ELR (cell line): ENCODE measurements around the gene FBLN2.

Experiments used
- DNase-seq: peaks from one replicate; pipeline ENCODE4 v3.0.0-alpha.2; 2015; ENCODE audit warnings: low read depth

Gene FBLN2

DNA sequence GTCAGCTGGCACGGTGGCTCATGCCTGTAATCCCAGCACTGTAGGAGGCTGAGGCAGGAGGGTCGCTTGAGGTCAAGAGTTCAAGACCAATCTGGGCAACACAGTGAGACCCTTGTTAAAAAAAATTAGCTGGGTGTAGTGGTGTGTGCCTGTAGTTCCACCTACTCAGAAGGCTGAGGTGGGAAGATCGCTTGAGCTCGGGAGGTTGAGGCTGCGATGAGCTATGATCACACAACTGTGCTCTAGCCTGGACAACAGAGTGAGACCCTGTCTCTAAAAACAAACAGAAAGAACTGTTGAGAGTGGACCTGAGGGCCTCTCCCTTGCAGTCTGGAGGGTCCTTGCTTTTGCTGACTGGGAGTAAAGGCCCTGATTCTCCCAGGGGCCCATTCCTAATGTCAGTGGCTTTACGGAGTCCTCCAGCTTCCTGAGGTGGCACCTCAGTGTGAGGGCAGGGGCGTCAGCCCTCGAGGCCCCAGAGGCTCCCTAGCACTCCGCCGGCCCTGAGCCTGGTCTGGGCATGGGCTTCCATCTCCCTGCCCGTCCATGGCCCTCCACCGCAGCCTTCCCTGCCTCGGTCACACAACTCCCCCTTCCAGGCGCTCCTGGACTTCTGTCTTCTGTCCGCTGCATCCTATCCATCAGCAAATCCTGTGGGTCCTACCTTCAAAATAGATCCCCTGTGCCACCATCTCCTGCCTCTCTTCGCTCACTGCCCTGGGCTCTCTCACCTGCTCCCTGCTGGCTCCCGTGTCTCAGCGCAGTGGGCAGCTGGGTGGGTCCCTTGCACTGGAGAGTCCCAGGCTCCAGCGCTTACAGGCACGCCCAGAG, 19.0 kb downstream of the FBLN2 start:
- DNase-seq: no peak

DNA sequence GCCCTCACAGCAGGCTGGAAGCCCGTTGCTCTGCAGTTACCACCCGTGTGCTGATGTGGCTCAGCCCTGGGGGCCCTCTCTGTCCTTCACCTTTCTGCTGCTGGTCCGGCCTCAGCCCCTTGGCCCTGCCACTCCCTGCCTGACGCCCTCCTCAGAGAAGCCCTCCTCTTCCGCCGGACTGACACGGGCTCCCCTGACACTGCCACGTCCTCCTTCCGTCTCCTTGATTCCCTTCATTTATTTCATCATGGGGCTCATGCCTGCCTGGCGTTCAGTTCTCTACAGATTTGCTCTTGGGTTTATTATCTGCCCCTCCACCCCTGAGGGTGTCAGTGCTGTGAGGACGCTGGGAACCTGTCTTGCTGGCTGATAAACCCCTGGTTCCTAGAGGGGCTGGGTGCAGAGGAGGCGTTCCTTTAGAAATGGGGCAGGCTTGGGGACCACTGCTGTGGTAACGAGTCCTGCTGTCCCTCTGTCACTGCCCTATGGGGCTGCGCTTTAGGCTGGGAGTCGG, 19.6 kb downstream of the FBLN2 start:
- DNase-seq: no peak

DNA sequence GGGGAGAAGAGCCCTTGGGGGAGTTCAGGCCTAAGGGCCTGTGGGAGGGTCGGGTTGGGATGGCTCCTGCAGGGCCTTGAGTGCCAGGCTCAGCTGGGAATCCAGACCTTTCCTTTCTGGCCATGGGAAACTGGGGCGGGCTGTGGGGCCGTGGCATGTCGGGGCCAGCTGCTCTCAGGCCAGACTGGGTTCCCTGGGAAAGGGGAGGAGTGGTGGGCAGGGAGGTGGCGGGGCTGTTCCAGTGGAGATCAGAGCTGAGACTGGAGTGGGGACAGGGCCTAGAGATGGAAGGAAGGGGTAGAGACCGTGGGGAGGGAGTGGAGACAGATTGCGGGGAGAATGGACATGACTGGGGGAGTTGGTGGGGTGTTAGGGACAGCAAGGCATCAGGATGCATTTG, 20.3 kb downstream of the FBLN2 start:
- DNase-seq: no peak

DNA sequence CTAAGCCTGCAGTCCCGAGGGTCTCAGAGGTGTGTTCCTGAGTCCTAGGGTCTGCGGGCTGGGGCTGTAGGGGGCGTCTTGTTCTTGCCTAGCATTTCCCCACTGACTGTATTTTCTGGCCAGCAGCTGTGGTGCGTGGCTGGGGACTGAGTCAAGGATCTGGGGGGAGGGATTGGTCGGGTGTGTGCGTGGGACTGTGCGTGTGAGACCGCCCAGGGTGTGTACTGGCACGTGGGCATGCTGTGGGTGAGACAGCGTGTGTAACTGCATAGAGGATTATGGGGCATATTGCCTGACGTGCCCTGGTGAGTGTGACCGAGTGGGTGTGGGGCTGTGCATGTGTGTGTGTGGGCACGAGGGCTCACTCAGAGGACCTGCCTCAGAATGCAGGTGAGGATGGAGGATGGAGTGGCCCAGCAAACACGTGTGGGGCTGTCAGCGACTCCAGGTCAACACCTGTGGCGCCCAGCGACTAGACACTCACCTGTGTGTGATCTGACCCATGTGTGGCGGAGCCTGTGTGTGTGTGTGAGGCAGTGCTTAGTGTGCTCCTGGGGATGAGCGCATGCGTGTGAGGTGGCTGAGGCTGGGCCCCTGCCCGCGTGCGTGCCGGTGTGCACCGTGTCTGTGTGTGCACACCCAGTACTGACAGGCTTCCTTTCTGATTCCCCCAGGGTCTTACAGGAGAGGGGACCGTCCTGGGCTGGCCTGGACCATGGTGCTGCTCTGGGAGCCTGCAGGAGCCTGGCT, 20.9 kb downstream of the FBLN2 start:
- no peak for DNase-seq

DNA sequence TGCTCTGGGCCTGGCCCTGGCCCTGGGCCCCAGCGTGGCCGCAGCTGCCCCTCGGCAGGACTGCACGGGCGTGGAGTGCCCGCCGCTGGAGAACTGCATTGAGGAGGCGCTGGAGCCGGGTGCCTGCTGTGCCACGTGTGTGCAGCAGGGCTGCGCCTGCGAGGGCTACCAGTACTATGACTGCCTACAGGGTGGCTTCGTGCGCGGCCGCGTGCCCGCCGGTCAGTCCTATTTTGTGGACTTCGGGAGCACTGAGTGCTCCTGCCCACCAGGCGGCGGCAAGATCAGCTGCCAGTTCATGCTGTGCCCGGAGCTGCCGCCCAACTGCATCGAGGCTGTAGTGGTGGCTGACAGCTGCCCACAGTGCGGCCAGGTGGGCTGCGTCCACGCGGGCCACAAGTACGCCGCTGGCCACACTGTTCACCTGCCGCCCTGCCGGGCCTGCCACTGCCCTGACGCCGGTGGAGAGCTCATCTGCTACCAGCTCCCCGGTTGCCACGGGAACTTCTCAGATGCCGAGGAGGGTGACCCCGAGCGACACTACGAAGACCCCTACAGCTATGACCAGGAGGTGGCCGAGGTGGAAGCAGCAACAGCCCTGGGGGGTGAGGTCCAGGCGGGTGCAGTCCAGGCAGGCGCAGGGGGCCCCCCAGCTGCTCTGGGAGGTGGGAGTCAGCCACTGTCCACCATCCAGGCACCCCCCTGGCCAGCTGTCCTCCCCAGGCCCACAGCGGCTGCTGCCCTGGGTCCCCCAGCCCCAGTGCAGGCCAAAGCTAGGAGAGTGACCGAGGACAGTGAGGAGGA, 21.7 kb downstream of the FBLN2 start:
- no peak for DNase-seq

DNA sequence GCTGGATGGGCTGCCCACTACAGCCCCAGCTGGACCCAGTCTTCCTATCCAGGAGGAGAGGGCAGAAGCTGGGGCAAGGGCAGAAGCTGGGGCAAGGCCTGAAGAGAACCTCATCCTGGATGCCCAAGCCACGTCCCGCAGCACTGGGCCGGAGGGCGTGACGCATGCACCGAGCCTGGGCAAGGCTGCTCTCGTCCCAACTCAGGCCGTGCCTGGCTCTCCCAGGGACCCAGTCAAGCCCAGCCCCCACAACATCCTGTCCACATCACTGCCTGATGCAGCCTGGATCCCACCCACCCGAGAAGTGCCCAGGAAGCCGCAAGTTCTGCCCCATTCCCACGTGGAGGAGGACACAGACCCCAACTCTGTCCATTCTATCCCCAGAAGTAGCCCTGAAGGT, 22.3 kb downstream of the FBLN2 start:
- DNase-seq: no peak

DNA sequence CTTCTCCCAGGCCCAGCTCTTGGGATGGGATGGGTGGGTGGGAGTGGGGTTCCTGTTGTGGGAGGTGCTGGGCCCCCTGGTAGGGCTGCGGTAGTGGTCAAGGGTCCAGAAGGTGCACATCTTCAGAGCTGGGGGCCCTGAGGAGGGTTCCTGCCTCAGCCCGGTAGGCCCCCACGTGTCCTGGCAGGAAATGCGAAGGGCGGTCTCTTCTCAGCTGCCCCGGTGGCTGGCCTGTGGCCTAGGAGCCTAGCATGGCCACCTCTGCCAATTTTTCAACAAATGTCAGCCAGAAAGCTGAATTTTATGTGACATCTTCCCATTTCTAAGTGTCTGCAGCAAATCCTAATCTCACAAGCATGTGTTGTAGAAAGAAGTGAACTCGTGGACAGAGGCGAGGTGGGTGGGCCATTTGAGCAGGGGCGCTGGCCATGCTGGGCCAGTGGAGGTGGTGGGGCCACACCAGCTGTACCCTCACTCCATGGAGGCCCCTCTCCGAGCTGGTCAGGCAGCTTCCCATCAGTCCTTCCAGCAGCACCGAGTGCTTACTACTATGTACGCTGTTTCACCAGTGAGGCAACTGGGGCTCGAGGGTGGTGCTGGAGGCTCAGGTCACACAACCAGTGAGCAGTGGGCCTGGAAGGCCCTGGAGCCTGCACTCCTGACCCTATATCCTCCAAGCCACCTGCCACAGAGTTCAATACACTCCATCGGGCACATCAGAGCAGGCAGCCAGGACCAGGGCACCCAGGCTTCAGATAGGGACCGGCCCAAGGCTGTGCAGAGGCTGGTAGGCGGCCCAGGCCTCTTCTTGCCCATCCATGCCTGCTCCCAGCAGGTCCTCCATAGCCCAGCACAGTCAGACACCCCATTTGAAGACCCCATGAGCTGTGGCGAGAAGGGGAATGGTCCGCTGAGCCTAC, 23.2 kb downstream of the FBLN2 start:
- no peak for DNase-seq

DNA sequence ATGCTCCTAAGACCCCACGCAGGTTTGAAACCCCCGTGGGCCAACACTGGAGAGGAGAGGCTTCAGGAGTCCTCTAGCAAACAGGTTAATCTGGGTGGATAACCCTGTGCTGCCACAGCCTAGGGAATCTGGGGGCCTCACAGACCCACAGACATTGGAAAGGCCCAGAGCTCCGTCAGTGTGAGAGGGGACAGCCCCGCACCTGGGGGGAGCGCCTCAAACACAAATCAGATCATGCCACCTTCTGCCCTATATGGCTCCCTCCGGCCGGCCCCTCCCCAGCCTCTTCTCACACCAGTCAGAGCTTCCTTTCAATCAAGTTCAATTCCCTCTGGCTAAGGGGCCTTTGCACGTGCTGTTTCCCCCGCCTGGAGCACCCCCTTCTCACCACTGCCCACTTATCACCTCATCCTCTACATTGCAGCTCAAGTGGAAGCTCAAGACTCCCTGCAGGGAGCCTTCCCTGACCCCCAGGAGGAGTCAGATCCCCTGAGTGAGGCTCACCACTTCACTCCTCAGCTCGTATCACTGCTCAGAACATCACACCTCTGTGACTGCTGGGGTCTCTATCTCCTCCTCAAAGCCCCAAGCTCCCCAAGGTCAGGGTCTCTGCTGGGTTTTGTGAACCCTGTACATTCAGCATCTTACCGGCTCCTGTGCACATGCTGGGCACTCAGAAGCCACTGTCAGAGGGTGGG, 24.1 kb downstream of the FBLN2 start:
- DNase-seq: no peak

DNA sequence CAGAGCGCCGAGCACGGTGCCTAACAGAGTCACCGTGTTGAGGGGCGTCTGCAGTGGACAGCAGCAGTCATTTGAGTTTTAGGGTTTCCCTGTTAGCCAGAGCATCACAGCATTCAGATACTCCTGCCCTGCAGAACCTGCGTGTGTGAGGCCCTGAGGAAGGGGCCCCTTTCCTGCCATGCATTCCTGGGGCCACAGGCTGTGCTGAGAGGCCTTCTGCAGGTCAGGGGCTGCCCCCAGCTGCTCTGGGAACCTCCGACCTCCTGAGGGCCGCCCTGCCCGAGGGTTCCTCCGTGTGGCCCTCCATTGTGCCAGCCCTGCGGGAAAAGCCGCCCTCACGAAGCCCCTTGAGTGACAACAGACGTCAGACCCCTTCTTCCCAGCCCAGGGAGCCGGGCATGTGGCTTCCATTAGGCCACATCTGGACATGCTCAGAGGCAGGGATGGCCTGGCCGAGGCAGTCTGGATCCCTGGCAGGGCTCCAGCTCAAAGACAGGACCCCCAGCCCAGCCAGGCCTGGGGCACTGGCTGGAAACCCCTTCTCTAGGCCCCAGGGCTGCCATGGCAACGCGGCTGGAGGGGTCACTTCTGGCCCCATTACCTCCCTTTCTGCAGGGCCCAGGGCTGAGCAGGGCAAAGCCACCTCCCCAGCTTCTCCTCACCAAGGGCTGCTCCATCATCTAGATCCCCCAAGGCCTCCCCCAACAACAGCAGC, 25.3 kb downstream of the FBLN2 start:
- no peak for DNase-seq

DNA sequence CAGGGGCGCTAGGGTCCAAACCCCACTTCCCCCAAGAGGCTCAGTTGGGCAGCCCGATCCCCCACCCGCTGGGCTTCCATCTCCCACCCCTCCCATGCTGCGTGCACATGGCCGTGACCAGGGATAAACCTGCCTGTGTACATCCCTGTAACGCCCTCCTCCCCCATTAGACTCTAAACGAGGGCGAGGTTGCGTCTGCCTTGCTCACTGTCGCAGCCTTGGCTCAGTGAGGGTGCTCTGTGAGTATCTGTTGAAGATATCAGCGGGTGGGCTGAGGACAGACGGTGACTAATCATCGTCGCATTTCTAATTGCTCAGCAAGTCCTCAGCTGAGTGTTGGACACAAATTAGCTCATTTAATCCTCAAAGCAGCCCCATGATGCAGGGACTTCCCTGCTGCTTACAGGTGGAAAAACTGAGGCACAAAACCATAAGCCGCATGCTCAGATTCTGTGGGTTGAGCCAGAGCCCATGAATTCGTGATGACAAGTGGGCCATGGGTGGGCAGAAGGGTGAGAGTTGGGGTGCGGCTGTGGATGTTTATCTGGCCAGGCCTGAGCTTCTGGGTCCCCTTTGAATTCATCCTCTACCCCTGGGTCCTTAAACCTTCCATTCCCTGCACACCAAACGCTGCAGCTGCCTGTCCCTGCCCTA, 26.0 kb downstream of the FBLN2 start:
- peak; percentile 64 for DNase-seq

DNA sequence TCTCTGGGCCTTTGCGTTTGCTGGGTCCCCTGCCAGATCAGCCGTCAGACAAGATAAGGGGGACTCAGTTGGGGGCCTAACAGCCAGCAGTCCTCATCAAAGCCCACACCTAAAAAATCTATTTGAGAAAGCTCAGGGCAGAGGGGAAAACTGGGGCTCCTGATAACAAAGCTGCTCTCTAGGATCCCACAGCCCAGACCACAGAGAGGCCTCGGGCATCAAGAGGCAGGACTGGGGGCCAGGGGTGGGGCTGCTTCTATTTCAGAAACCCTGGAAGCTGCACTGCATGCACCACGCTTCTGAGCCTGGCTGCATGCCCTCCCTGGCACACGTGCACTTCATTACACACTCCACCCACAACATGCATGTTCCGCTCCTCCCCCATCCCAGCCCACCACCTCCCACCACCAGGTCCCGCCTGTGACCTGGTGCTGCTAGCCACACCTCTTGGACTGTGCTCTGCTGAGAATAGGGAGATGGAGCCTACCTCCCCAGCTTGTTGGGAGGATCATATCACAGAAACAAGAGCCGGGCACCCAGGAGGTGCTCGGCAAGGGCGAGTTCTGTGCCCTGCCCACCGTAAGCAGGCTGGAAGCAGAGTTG, 26.6 kb downstream of the FBLN2 start:
- DNase-seq: no peak

DNA sequence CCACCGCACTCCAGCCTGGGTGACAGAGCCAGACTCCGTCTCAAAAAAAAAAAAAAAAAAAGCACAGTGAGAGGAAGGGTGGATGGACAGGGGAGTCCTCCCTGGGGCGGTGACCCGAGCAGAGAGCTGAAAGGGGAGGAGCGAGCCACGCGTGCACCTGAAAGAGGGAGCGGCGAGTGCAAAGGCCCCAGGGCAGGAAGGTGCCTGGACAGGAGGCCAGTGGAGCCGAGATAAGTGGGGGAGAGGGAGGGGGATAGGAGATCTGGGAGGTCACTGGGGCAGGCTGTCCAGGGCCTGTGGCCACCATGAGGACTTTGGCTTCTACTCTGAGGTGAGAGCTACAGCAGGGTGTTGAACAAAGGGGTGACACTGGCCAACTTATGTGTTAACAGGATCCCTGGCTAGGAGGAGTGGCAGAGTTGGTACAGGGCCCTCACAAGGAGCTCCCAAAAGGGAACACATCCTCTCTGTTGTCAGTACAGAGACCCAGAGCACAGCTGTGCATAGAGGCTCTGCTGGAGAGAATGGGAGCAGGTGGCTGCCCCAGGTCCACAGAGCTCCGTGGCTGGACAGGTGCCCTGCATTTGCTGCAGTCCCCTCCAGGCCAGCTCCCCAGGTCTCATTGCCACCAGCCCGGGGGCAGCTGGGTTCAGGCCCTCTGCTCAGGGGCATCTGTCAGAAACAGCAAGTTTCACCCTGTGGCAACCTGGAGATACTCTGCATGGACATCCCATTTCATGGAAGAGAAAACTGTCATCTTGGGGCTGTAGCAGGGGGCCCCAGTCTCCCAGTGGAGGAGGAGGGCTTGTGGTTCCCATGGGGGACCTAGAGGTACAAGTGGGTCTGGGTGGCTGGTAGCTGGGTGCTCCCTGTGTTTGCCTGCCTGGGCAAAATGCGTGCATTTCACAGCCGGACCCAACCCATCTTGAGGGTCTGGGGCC, 28.5 kb downstream of the FBLN2 start:
- no peak for DNase-seq

DNA sequence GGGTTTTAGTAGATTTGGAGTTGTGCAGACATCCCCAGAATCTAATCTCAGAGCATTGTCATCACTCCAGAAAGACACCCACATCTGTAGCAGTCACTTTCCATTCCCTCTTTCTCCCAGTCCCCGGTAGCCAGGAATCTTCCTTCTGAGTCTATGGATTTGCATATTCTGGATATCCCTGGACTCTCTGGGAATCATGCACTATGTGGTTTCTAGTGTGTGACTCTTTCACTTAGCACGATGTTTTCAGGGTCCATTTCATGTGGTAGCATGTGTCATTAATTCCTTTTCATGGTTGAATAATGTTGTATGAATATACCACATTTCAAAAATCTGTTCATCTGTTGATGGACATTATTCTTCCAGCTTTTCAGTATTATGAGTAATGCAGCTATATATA, 29.3 kb downstream of the FBLN2 start:
- DNase-seq: peak; percentile 42

DNA sequence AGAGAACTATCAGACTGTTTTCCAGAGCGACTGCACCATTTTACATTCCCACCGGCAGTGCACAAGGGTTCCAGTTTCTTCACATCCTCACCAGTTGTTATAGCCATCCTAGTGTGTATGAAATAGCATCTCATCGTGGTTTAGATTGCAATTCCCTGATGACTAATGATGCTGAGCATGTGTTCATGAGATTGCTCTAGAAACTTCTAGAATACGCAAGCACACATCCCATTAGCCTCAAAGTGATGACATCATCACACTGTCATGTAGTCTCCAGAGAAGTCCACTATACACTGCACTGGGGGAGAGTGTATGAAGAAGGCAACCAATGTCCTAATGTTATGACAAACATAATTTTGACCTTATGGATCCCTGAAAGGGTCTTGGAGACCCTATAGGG, 30.1 kb downstream of the FBLN2 start:
- peak; percentile 84 for DNase-seq

DNA sequence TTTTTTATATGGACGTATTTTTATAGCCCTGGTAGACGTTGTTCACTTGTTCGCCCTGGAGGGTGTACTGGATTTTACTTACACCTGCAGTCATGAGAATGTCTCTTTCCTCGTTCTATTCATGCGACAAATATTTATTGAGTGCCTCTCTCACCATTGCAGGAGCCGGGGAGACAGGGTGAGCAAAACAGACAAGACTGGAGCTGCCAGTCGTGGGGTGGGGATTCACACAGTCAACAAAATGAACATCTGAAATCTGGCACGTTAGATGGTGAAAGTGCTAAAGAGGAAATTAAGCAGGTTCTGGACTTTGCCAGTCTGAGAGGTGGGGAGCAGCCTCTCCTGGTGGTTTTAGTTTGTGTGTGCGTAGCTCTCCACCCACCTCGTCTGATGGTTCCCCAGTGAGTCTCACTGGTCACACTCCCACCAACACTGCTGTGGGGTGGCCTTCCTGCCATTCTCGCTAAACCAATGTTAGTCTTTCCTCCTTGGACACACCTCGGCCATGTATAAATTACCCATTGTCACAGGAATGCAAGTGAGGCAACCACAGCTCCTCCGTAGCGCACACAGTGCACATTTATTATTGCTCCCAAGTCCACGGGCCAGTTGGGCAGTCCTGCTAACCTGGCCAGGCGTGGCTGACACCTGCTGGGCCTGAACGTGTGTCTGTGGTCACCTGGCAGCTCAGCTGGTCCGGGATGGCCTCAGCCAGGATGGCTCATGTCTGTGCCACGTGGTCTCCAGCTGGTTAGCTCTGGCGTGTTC, 31.5 kb downstream of the FBLN2 start:
- DNase-seq: no peak

DNA sequence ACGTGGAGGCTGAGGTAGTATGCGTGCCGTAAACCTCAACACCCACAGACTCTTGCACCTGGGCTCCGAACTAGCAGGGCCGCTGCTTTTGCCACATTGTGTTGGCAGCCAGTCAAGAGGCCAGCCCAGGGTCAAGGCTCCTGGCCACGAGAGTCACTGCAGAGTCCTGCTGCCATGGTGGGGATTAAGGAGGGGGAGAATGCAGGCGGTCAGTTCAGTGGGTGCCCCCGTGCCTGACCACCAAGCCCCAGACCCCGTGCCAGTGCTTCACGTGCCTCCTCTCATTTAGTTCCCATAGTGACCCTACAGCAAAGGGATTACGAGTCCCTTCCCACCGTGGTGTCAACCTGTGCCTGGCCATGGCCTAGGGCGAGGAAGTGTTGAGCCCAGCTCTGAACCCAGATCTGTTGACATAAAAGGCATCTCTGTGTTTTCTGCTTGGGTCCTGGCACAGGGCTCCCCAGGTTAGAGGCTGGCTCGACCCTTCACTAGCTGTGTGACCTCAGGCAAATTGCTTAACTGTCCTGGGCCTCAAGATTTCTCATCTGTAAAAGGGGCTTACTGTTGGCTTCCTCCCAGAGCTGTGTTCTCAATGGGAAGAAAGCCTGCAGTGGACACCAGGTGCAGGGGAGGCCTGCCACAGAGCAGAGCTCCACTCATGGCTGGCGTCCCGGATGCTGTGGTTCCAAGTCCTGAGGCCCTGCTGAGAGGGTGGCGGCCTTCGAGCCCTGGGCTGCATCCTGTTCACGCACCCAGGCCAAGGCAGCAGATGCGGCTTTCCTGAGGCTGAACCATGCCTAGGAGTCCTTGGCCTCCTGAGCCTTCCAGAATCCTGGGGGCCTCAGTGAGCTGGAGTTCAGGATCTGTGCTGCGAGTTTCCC, 32.8 kb downstream of the FBLN2 start:
- DNase-seq: no peak
